B cell (primary cell): ENCODE measurements around the gene RARA. TPM values are rescaled to one million over a fixed set of nuclear protein-coding genes. Genes with fewer than 3 reads are reported as not detected.

Source experiments
- ATAC-seq: fragments of 200-7000 bp; cut with Tn5 transposase; one replicate; pipeline ENCODE4 v1.10.0; 2021; ENCODE audit warnings: low read depth, mild to moderate bottlenecking, moderate number of reproducible peaks, moderate library complexity
- CTCF ChIA-PET: fragments of 350-600 bp; sonication (Branson Sonifier 250); formaldehyde crosslinking; loops from one replicate; lab custom pipeline; 2021; ENCODE audit warnings: antibody characterized with exemption, inconsistent platforms; lab: Charles Lee
- POLR2A ChIA-PET: fragments of 350-600 bp; sonication (Branson Sonifier 250); formaldehyde crosslinking; loops from one replicate; lab custom pipeline; 2021; ENCODE audit warnings: antibody characterized with exemption; lab: Charles Lee
- DNase-seq: peaks from one replicate; pipeline ENCODE4 v3.0.0; 2013
- H2AFZ ChIP-seq: 2 replicates; pipeline ENCODE4 v1.6.1; 2012; ENCODE audit warnings: mild to moderate bottlenecking, low read depth, low read length; ENCODE audit not compliant: insufficient read depth, poor library complexity, severe bottlenecking
- H3K27ac ChIP-seq, 2 donors: 1 replicate in 1 of 2; 2 replicates in 1 of 2; pipeline ENCODE4 v1.5.1; 2012 to 2013; ENCODE audit warnings: low read length in 2 of 2, mild to moderate bottlenecking in 2 of 2, moderate library complexity in 1 of 2
- H3K27me3 ChIP-seq, 4 experiments: fragments of 200-600 bp in 1 of 4; sonication (generic) in 1 of 4; replicated peaks in 1 of 4; 1 replicate in 2 of 4; 2 replicates in 2 of 4; pipeline versions ENCODE4 v1.6.1 to v1.7.0; 2013 to 2016; ENCODE audit warnings: low read length in 3 of 4, mild to moderate bottlenecking in 2 of 4, mixed read lengths in 1 of 4, moderate library complexity in 1 of 4; ENCODE audit not compliant: insufficient read depth in 4 of 4, control insufficient read depth in 3 of 4; ENCODE audit errors: control extremely low read depth in 1 of 4
- H3K36me3 ChIP-seq, 2 experiments: replicated peaks in 1 of 2; 1 replicate in 1 of 2; 2 replicates in 1 of 2; pipeline versions ENCODE4 v1.6.1 to v1.7.1; 2013; ENCODE audit warnings: low read length in 1 of 2; ENCODE audit not compliant: insufficient read depth in 2 of 2, control insufficient read depth in 1 of 2; ENCODE audit errors: control extremely low read depth in 1 of 2, extremely low read depth in 1 of 2
- H3K4me1 ChIP-seq, 2 donors: fragments of 200-600 bp in 1 of 2; sonication (generic) in 1 of 2; 1 replicate in 1 of 2; 2 replicates in 1 of 2; pipeline versions ENCODE4 v1.5.1 to v1.6.1; 2013 to 2017; ENCODE audit warnings: low read length in 2 of 2; ENCODE audit not compliant: control insufficient read depth in 2 of 2, insufficient read depth in 2 of 2
- H3K4me2 ChIP-seq: replicated peaks from 2 replicates; pipeline ENCODE3; 2012; ENCODE audit warnings: mild to moderate bottlenecking, low read depth, low read length; ENCODE audit not compliant: poor library complexity, severe bottlenecking
- H3K4me3 ChIP-seq, 5 experiments: fragments of 200-600 bp in 1 of 5; sonication (generic) in 1 of 5; 1 replicate in 3 of 5; 2 replicates in 2 of 5; pipeline versions ENCODE4 v1.5.1 to v1.7.0; 2011 to 2016; ENCODE audit warnings: low read length in 4 of 5, mild to moderate bottlenecking in 4 of 5, low read depth in 2 of 5, control low read depth in 1 of 5, moderate library complexity in 1 of 5; ENCODE audit not compliant: insufficient read depth in 1 of 5; ENCODE audit errors: control extremely low read depth in 1 of 5, extremely low read depth in 1 of 5
- H3K79me2 ChIP-seq: fragments of 200-600 bp; sonication (generic); one replicate; pipeline ENCODE4 v1.6.0; 2016; ENCODE audit warnings: low read length; ENCODE audit not compliant: control insufficient read depth, insufficient read depth
- H3K9ac ChIP-seq: fragments of 200-600 bp; sonication (generic); 2 replicates; pipeline ENCODE4 v1.6.1; 2017; ENCODE audit warnings: mild to moderate bottlenecking, low read length, moderate library complexity
- H3K9me3 ChIP-seq, 3 donors: one replicate each; pipeline versions ENCODE4 v1.6.1 to v1.7.1; 2013; ENCODE audit warnings: low read length in 2 of 3; ENCODE audit not compliant: control insufficient read depth in 2 of 3, insufficient read depth in 1 of 3; ENCODE audit errors: control extremely low read depth in 1 of 3
- H4K20me1 ChIP-seq: 2 replicates; pipeline ENCODE4 v1.6.0; 2012; ENCODE audit warnings: mild to moderate bottlenecking, low read length; ENCODE audit not compliant: insufficient read depth, control insufficient read depth, poor library complexity, severe bottlenecking
- H3K27ac Mint-ChIP-seq: one replicate; pipeline ENCODE4 v1.8.0; 2021; ENCODE audit warnings: mixed read lengths
- H3K27me3 Mint-ChIP-seq: one replicate; pipeline ENCODE4 v1.8.0; 2021; ENCODE audit warnings: mixed read lengths
- H3K4me1 Mint-ChIP-seq: one replicate; pipeline ENCODE4 v1.8.0; 2021; ENCODE audit warnings: mixed read lengths
- H3K4me3 Mint-ChIP-seq: one replicate; pipeline ENCODE4 v1.8.0; 2021; ENCODE audit warnings: mixed read lengths
- H3K9me3 Mint-ChIP-seq: one replicate; pipeline ENCODE4 v1.8.0; 2022; ENCODE audit warnings: mixed read lengths; ENCODE audit not compliant: insufficient read depth
- EZH2 ChIP-seq: IDR thresholded peaks from 2 replicates; pipeline ENCODE4 v1.6.1; 2012; ENCODE audit warnings: borderline replicate concordance, low read depth, mild to moderate bottlenecking, moderate library complexity, low read length; ENCODE audit not compliant: insufficient read depth, poor library complexity, severe bottlenecking
- WGBS: methylation state at CpG from one replicate; pipeline ENCODE4 v1.1.5; 2013; ENCODE audit warnings: missing lambda C conversion rate; ENCODE audit not compliant: insufficient coverage; 5-methylcytosine and 5-hydroxymethylcytosine counted together
- intact Hi-C: fragments of 100-400 bp; cut with micrococcal nuclease; formaldehyde crosslinking; loops from one replicate; pipeline ENCODE4 v1.10.0; 2022
- polyA plus RNA-seq: library from polyadenylated mRNA; depleted of rRNA; stranded (reverse); fragments of >200 nt; gene quantifications from 2 replicates; pipeline ENCODE4 v1.2.3, GENCODE V29; 2012
- total RNA-seq, 2 donors: library from RNA; stranded (reverse); fragments of 120-200 nt in 1 of 2; gene quantifications; 1 replicate in 1 of 2; 2 replicates in 1 of 2; pipeline versions ENCODE4 v1.2.3 to v1.2.4, GENCODE V29; 2013 to 2022
- TF ChIP-seq, protein P1 (sequence below): fragments of 200-600 bp; IDR thresholded peaks from one replicate; pipeline ENCODE4 v1.8.0; 2022; ENCODE audit warnings: antibody characterized with exemption, mild to moderate bottlenecking

The RARA gene
- total and polyA plus RNA-seq, 2 donors (not counting 1 experiment from before 2014, with no cell fraction given): 20.7 to 86.2 TPM

DNA sequence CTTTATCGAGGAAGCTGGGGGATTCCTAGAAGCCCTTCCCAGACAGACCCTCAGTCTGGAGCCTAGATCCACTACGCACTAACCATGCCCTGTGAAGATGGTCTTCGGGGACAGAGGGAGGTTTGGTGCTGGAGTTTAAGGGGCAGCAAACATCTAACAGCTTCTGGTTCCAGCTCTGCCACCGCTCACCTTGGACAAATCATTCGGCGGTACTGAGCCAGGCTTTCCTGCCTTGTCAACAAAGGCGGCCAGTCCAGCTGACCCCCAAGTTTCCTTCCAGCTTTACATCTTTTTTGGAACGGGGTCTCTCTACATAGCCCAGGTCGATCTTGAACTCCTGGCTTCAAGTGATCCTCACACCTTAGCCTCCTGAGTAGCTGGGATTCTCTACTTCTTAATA is 55.9 kb downstream of the RARA start:
- no peak for DNase-seq
- no peak overlapping the region for H3K27ac Mint-ChIP-seq
- H3K4me1 Mint-ChIP-seq: peaks cover 7% of the 10 kb centered on the region
- Histone ChIP-seq H3K4me1 (peaks cover 12 to 13% of the 10 kb centered on the region in 2 donors), H4K20me1 (no peaks in the 10 kb centered on the region), H3K4me3 (no peak overlapping the region), H3K27me3 (peaks cover 0 to 30% (median 8%) of the 10 kb centered on the region in 4 experiments), H3K27ac (no peak overlapping the region), H3K79me2 (no peaks in the 10 kb centered on the region), H3K9ac (no peak overlapping the region), H2AFZ (no peak overlapping the region), H3K9me3 (peaks cover 0 to 6% (median 0%) of the 10 kb centered on the region in 3 donors), H3K36me3 (no peaks in the 10 kb centered on the region), H3K4me2 (no peak overlapping the region)
- ATAC-seq: no peak
- WGBS: 91% methylated on average over 8 of the region's 9 CpGs
- H3K4me3 Mint-ChIP-seq: no peak overlapping the region
- H3K9me3 Mint-ChIP-seq: no peaks in the 10 kb centered on the region
- ChIA-PET CTCF (interaction anchor here (0.7 to 15.9 kb wide), 9 partner anchors 11 to 262 kb away, joined by 3 to 871 read pairs (median 4); partner anchors contain the start of genes CDC6, RARA and TOP2A), POLR2A (interaction anchor here (0.6 kb wide), 1 partner anchor 1910 kb away, joined by 4 read pairs; no protein-coding TSS in a partner anchor)
- TF ChIP-seq, protein P1, sequence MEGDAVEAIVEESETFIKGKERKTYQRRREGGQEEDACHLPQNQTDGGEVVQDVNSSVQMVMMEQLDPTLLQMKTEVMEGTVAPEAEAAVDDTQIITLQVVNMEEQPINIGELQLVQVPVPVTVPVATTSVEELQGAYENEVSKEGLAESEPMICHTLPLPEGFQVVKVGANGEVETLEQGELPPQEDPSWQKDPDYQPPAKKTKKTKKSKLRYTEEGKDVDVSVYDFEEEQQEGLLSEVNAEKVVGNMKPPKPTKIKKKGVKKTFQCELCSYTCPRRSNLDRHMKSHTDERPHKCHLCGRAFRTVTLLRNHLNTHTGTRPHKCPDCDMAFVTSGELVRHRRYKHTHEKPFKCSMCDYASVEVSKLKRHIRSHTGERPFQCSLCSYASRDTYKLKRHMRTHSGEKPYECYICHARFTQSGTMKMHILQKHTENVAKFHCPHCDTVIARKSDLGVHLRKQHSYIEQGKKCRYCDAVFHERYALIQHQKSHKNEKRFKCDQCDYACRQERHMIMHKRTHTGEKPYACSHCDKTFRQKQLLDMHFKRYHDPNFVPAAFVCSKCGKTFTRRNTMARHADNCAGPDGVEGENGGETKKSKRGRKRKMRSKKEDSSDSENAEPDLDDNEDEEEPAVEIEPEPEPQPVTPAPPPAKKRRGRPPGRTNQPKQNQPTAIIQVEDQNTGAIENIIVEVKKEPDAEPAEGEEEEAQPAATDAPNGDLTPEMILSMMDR: no peak
- no peak for TF ChIP-seq EZH2
- H3K27me3 Mint-ChIP-seq: peaks cover 12% of the 10 kb centered on the region
- intact Hi-C loops: loop anchor here (5.0 kb wide), 1 partner anchor 252 kb away; no protein-coding TSS in a partner anchor

DNA sequence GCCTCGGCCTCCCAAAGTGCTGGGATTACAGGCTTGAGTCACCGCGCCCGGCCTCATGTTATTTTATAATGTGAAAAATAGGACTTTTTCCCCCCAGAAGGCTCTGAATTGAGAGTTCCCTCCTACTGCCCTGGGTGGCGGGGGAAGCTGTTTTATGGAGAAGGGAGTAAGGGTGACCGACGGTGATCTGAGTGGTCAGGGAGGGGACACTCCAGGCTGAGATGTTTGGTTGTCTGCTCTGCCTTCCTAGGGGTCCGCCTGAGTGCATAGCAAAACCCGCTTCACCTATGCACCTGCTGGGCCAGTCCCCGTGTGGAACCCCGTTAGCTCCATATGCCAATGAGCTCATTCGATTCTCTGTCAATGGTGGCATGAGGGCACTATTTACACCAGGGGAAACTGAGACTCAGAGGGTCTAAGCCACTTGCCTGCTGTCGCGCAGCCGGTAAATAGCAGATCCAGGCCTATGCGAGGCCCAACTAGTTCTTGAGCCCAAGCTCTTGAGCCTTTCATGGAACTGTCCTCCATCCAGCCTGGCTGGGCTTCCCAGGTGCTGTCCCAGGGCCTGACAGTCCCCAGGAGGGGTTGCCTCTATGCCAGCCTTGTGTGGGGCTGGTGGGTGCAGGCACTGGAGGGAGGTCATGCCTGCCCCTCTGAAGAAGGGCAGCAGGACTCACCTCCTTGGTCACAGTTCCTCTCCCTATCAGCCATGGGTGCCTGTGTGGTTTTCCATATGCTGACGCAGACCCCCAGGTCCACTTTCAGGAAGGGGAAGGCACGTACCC is 57.3 kb downstream of the RARA start:
- H3K4me1 Mint-ChIP-seq: peaks cover 9% of the 10 kb centered on the region
- H3K9me3 ChIP-seq: peaks cover 0 to 9% (median 0%) of the 10 kb centered on the region in 3 donors
- TF ChIP-seq, protein P1: no peak
- TF ChIP-seq EZH2: no peak
- POLR2A ChIA-PET: no interaction called here
- peaks cover 4% of the 10 kb centered on the region for H3K27me3 Mint-ChIP-seq
- H3K4me3 ChIP-seq: no peak overlapping the region
- no peak overlapping the region for H3K9ac ChIP-seq
- peaks cover 0 to 22% (median 8%) of the 10 kb centered on the region in 4 experiments for H3K27me3 ChIP-seq
- no peak overlapping the region for H3K4me3 Mint-ChIP-seq
- no peaks in the 10 kb centered on the region for H3K79me2 ChIP-seq
- CTCF ChIA-PET: interaction anchor here (1.1 to 15.9 kb wide), 5 partner anchors 12 to 193 kb away, joined by 3 to 871 read pairs (median 52); partner anchors contain the start of genes CDC6, RARA and TOP2A
- no peaks in the 10 kb centered on the region for H4K20me1 ChIP-seq
- H3K4me2 ChIP-seq: no peak overlapping the region
- ATAC-seq (no peak), DNase-seq (no peak)
- 97% methylated on average over 11 of the region's 18 CpGs for WGBS
- intact Hi-C loops: no loop called here
- no peaks in the 10 kb centered on the region for H3K9me3 Mint-ChIP-seq
- H3K27ac Mint-ChIP-seq: no peak overlapping the region
- peaks cover 12 to 13% of the 10 kb centered on the region in 2 donors for H3K4me1 ChIP-seq
- H3K27ac ChIP-seq: no peak overlapping the region
- no peaks in the 10 kb centered on the region for H3K36me3 ChIP-seq
- H2AFZ ChIP-seq: no peak overlapping the region
